GM18868 (cell line): Measurements from ENCODE around the gene FBN2.

Source experiments
- ATAC-seq: cut with Tn5 transposase; IDR thresholded peaks from one replicate; pipeline ENCODE4 v1.9.1; 2021; ENCODE audit warnings: mild to moderate bottlenecking, moderate library complexity; ENCODE audit not compliant: unreplicated experiment

Gene FBN2

DNA sequence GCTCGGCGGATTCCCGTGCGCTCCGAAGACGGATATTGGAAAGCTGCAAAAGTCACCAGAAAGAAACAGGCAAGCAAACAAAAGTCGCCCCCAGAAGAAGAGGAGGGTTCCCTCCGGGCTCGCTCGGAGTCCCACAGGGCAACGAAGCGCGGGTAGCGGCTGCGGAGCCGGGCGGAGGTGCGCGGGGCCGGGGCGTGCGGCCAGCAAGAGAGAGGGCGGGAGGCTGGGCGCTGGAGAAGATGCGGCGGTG lies at the start of gene FBN2:
FBN2 (minus strand) TSS at position 246 of the 250 bp plus-strand sequence. CDS start 642 bp downstream, outside the sequence.
- no peak for ATAC-seq

DNA sequence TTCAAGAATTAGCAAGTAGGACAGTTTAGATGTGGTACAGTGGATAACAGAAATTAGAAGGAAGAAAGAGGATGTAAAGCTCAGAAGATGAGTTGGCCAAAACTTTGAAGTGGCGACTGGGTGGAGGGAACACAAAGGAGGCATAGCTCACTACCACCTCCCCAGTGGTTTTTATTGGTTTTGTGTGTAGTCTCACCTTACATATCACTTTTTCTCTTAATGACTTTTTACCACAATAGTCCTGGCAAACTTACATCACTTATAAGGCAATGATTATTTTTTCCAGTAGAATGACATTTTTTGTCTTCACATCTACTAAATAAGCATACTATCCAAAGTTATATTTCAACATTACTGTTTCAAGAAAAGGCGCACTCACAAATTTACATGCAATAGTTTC lies 49.2 kb upstream of the FBN2 start:
- ATAC-seq: no peak

DNA sequence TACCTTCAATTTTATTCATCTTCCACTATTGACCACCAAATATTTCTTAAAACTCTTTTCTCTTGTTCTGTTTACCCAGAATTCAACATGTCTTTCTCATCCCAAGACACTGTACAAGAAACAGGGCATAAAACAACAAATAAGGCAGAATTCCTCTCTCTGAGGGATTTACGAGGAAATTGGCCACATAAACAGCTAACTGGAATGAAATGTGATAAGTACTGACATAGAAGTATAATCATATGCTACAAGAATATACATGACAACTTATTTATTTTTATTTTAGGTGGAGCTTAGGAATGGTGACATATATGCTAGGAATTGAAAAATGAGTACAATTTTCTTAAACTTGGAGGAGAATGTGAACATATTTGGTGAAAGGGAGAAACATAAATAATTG lies 48.8 kb upstream of the FBN2 start:
- ATAC-seq: no peak

DNA sequence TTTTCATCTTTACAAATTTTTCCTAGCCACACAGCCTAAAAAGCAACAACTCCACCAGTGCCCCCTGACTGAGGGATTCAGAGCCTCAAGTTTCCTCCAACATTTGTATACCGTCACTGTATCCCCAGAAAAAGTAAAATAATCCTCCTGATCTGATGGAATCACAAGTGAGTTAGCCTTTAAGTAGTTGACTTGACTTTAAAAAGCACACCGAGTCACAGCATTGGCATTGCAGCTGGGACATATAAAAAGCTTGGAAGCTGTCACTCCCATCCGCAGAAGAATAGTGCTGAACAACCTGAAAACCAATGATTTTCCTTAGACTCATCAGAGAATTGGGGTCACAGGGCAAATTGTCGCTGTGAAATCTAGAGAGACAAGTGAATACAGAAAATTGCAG lies 41.6 kb upstream of the FBN2 start:
- no peak for ATAC-seq

DNA sequence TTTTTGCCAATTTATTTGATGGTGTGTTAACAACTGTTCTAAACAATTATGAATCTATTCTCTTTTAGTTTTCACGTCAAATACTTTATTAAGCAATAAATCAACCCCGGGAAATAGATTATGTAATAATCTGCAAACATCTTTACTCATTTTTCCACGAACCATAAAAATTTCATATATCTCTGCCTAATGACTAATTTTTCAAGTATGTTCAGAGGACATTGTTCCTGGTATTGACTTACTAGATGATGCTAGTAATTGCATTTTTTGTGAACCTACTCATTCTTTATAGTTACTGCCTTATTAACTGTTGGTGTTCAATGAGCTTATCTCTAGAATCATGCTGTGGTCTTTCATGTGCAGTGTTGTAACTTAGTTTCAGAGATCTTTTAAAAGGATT lies 41.0 kb upstream of the FBN2 start:
- ATAC-seq: no peak

DNA sequence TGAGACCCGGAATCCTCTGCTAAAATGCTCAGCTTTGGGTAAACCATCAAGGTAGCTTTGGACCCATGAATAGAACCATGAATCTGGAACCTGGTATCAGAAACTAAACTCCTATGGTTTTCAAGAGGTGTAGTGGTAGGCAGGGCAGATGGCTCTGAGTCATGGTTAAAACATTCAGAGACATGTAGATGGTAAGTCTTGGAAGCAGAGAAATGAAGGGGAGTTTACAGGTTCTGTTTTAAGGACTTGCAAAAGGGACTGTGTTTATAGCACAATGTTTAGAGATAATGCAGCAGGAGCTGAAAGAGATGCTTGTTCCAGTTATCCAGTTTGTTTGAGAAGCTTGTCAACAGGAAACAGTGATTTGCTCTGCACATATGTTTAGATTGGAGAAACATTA lies 36.0 kb upstream of the FBN2 start:
- no peak for ATAC-seq

DNA sequence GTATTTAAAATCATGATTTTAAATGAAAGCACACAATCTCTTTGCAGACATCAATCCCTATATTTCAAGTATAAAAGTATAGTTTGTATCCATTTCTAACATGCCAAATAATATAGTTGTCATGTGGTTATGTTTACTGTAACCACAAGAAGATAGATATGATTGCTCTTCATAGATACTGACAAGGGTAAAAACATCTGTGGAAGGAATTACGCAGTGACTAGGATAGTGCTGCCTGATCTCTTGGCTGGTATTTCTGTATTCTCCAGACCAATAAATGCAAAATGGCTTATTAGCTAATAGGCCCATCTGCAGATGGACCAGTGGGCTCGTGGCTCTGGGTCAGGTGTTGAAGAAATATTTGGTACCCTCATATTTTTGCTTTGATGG lies 34.9 kb upstream of the FBN2 start:
- no peak for ATAC-seq

DNA sequence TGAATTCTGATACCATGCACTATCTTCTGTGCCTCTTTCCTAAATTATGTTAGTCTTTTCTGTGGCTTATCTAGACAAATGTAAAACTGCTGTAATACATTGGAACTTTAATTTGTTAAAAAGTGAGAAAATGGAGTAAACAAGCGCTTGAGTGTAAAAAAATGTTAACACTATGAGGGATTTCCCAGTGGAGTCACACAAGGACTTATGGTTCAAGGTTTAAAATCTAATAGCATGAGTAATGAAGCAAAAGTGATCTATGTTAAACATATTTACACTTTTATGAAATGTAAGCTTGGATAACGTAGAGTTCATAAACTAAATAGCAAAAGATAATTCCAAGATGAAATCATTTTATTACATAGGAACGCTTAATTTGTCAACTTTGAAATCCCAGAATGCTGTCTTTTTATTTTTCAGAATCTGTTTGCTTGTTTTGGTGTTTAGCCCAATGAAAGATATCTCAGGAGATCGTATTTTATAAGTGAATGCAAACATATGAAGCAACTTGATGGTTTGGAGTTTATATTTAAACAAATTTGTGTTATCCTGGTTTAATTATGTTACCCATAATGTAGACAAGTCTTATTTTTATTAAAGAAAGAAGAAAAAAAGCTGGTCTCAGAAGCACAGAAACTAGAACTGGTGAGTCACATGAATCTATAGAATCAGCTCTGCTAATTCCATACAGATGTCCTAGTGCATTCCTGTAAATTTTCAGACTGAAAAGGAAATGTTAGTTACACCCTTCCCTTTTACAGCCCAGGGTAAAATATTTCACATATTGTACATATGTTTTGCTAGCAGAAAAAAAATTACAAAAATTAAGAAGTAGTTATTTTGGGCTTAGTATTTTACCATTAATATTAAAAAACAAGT lies 34.2 kb upstream of the FBN2 start:
- no peak for ATAC-seq

DNA sequence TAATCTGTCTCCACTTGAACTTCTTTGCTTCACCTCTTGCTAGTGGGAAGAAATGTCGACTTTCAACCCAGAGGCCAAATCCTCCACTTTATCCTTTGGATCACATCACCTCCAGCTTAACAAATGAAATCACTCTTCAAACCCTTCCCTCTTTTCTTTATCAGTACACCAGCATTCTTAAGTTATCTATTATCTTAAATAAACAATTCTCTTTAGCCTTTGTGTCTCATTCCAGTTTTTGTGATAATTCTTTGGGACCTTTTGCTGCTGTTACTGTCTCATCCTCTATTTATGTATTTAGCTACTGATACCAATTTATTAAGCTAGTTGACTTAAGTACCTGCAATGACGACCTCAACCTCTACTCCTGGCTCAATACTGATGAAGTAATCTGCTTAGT lies 28.1 kb upstream of the FBN2 start:
- no peak for ATAC-seq

DNA sequence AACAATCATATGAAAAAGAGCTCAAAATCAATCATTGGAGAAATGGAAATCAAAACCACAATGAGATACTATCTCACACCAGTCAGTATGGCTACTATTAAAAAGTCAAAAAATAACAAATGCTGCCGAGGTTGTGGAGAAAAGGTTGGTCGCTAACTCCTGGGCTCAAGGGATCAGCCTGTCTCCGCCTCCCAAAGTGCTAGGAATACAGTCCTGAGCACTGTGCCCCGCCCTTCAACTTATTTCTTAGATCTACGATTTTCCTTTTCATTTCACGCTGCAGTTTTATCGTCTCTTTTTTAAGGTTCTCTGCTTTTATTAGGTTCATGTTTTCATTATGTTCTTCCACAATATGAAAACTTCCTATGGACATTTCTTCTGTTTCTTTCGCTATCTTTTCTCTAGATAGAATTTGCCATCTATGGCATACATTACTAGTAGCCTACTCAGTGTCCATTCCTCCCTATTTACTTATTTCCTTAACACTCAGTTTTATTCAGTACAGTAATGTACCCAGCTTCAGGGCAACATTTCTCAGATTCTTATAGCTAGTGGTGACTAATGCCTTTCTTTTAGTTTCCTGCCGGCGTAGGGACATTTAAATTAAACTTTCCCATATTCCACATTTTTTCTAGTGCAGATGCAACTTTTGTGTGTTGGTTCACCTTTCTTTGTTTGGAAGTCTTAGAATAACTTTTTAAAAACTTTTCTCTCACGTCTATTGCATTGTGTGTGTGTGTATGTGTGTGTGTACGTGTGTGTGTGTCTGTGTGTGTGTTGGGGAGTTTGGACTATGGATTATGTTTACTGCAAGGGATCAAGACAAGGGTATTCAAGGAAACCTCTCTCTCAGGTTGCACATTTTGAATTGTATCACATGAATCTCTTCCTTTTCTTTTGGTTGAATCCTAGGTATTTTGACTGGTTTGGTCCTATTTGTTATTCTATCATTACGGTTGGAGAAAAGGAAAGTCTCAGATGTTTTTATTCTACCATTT lies 21.6 kb upstream of the FBN2 start:
- no peak for ATAC-seq

DNA sequence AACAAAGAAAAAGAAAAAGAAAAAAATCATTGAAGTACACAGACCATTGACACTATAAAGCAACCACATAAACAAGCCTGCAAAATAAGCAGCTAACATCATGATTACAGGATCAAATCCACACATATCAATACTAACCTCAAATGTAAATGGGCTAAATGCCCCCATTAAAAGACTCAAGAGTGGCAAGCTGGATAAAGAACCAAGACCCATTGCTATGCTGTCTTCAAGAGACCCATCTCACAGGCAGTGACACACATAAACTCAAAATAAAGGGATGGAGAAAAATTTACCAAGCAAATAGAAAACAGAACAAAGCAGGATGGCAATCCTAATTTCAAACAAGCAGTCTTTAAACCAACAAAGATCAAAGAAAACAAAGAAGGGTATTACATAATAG lies 15.7 kb upstream of the FBN2 start:
- ATAC-seq: no peak

DNA sequence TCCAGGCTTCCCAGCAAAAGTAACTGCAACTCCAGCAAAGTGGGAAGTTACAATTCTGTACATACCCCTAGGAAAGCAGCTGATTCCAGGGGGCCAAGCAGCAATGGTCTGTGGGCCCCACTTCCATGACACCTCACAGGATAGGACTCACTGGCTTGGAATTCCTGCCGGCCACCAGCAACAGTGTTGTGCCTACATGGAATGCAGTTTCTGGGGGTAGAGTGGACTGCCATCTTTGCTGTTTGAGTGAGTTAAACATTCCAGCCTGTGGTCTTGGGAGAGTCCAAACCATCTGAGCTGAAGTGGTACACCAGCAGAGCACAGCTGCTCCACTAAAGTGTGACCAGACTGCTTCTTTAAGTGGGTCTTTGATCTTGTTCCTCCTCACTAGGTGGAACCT lies 13.4 kb upstream of the FBN2 start:
- ATAC-seq: no peak

DNA sequence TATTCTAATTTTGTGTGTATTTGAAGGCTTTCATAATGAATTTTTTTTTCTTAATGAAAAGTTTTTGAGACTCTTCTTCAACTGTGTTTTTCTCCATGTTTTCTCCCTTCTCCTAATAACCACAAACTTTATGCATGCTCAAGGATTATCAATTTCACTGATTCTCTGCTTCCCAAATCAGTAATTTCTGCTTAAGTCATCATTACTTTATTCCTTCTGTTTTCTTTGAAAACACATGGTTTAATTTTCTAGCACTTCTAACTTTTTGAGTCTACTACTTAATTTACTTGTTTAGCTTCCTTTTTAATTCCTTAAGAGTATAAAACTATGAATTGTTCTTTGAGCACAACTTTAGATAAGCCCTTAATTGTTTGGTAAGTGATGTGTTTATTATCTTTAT lies 11.5 kb upstream of the FBN2 start:
- ATAC-seq: no peak

DNA sequence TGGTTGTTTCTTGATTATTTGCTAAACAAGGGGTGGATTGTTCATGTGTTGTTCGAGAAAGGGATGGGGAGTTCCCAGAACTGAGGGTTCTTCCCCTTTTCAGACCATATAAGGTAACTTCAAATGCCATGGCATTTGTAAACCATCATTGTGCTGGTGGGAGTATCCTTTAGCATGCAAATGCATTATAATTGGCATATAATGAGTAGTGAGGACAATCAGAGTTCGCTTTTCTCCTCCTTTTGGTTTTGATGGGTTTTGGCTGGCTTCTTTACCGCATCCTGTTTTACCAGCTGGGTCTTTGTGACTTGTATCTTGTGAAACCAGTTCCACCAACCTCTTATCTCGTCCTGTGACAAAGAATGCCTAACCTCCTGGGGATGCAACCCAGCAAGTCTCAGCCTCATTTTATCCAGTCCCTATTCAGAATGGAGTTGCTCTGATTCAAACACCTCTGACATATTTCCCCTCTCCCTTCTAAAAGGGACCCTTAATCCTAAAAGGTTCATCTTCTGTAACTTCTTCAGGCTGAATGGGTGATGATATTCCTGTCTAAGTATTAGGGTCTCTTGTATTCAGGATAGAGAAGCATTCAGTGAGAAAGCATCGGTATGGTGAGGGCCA lies 8.7 kb upstream of the FBN2 start:
- ATAC-seq: peak; percentile 68

DNA sequence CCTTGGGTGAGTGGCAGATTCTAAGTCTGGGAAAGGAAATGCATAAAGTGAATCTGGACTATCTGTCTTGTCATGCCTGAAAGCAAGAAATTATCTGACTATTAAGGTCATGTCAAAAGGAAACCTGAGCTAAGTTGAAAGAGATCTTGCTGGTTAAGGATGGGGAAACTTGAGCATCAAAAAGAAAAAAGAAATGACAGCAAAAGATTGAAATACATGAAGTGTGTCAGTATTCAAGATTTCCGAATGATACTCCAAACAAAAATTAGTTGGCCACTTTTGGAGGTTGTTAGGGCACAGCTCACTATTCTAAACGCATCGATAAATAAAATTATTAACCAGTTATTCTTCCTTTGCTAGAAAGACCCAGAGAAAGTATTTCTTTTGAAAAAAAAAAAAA lies 3.3 kb upstream of the FBN2 start:
- no peak for ATAC-seq

DNA sequence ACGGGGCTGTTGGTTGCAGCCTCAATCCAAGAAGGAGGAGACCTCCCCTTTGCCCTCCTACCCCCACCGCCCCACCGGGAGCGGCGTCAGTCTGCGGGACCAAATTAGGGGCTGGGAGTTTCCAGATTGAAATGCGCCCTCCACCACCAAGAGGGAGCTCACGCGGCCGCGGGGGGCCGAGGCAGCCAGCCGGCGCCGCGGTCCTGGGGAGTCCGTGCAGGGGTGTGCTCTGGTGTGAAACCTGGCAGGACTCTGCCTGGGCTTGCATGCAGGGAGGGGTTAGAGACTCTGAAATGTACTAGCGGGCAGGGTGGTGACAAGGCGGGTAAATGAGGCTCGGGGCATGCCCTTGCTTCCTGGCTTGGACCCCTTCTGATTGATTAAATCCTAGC lies 989 bp upstream of the FBN2 start:
- ATAC-seq: no peak

DNA sequence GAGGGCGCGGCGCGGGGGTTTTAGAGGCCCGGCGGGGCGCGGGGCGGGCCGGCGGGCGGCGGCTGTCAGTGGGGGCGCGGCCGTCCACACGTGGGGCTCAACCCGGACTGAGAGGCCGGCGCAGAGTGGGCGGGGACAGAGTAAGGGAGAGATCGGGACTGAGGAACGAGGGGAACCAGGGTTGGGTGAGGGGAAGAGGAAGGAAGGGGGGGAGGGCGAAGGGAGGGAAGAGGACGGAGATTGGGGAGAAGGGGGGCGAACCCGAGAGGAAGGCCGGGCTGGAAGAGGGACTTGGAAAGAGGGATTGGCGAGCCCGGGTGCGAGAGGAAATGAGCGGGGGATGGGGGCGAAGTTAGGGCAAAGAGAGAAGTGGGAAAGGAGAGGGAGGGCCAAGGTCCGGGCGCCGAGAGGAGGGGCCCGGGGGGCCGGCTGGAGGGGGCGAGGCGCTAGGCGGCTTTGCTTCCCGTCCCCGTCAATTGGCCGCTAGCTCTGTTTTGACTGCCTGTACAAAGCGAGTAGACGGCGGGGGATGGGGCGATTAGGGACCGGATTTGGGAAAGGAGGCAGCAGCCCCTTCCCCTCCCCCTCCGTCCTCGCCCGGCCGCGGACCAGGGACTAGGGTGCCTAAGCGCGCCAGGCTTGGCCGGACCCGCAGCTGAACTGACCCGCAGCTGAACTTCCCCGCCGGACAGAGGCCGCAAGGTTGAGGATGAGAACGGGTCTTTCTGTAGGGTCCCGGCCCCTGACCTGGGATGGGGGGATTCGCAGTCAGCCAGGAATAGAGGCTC lies 399 bp upstream of the FBN2 start:
- ATAC-seq: peak; percentile 38

DNA sequence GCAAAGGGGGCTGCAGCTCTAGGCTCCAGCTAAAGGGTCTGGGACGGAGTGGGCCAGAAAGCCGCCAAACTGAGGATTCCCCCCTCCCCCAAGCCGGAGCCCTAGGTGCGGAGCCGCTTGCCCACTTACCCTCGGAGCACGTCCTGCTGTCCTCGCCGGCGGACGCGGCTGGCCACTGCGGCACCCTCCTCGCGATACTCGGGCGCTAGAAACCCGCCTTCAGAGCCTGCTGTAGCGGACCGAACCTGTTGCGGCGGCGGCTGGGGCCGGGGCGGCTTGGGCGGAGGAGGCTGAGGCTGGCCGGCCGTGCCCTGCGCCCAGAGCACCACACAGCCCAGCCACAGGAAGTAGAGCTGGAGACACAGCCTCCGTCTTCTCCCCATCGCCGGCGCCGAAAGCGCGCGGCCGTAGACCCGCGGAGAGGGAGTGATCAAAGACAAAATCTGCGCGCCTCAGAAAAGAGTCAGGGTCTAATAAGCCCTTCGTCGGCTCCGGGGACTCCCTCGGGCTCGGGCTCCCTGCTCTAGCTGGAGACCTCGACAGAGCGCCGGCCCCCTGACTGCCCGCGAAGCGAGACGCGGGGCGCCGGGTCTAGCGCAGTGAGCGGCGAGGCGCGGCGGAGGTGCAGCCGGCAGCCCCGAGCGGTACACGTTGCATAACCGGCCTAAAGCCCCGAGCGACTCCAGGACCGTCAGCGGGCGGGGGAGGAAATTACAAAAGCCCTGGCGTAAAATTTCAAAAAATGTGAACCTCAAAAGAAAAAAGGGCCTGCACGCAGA lies 635 bp downstream of the FBN2 start:
- peak; percentile 51 for ATAC-seq

DNA sequence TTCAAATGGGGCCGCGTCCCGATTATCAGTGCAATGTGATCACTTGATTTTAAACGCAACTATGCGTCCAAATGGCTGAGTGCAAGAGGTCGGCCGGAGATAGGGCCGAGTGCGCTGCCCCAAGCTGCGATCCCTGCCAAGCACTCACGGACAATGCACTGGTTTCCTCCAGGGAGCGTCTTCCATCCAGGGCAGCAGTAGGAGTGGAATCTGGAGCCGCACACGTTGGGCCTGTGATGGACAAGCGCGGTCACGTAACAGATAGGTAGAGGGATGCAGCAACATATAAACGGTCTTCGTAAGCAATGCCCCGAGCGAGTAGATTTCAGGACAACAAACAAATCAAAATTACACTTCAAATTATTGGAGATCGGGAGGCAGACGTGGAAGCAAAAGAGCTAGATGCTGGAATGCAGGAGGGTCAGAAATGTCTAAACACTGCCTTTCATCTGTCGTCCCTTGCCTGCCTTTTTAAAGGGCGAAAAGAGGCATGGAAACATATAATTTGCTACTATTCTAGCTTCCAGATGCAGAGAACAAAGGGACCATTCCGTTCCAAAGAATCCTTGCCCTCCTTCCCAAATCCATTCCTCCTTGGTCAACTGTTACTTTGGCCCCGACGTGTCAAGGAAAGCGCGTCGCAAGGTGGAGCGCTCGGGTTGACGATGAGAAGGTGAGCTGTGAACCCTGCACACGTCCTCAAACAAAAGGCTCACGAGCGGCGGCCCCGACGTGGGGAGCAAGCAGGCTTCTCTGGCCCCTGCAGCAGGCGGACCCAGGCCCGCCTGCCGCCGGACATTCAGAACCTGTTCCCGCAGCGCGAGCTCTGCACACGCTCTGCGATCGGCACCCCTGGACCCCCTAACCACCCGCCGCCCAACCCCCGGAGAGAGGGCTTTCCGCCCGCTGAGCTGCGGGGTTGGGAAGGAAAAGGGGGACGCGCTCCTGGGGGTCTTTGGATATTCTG lies 1.5 kb downstream of the FBN2 start:
- ATAC-seq: no peak
